HUES48 (cell line): ENCODE results near the gene GBX2.

Source experiments
- H3K27ac ChIP-seq: one replicate; pipeline ENCODE4 v1.7.0; 2013; ENCODE audit warnings: low read depth, low read length, inconsistent platforms
- H3K27me3 ChIP-seq: 2 replicates; pipeline ENCODE4 v1.6.1; 2013; ENCODE audit warnings: mild to moderate bottlenecking, low read length; ENCODE audit not compliant: control insufficient read depth, insufficient read depth
- H3K36me3 ChIP-seq: 2 replicates; pipeline ENCODE4 v1.6.1; 2013; ENCODE audit warnings: low read length; ENCODE audit not compliant: control insufficient read depth, insufficient read depth
- H3K4me1 ChIP-seq: 2 replicates; pipeline ENCODE4 v1.6.1; 2013; ENCODE audit warnings: mild to moderate bottlenecking, low read length; ENCODE audit not compliant: control insufficient read depth, insufficient read depth
- H3K4me3 ChIP-seq: 2 replicates; pipeline ENCODE4 v1.5.1; 2013; ENCODE audit warnings: mild to moderate bottlenecking, low read depth, low read length
- H3K9ac ChIP-seq: 2 replicates; pipeline ENCODE4 v1.6.1; 2013; ENCODE audit warnings: mild to moderate bottlenecking, low read depth, low read length, moderate library complexity
- H3K9me3 ChIP-seq: 2 replicates; pipeline ENCODE4 v1.6.1; 2013; ENCODE audit warnings: low read length; ENCODE audit not compliant: control insufficient read depth, insufficient read depth

The GBX2 gene

DNA sequence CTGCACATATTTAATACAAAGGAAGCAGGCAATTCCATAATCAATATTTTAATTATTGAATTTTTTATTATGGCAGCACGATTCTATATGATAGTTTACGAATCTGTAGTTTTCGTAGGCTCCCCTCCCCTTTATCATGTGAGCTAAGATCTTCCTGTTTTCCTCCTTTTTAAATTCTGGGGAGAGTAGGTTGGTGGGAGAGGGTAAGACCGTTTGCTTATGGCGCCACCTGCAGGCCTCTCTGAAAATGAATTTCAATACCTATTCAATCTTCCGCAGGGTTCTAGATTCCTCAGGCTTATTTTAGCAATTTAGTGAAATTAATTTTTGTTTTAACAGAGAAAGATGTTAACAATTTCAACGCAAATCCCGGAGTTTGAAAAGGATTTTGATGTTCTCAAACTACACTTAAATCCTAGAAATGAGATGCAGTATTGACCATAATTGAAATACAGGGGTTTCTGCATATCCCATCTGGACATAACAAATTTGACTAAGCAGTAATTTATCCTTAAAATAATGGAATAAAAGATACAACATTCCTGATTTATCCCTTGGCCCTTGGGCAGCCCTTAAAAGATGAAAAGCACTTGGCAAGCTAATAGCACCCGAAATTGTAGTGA is 12.8 kb upstream of the GBX2 start:
- H3K27ac ChIP-seq, result no peak overlapping the region
- H3K9me3 ChIP-seq, result no peaks in the 10 kb centered on the region
- H3K4me1 ChIP-seq, result peaks cover 12% of the 10 kb centered on the region
- no peak overlapping the region; the same call in 1 of the 2 replicates for H3K4me3 ChIP-seq
- H3K27me3 ChIP-seq, result peaks cover 46% of the 10 kb centered on the region
- H3K9ac ChIP-seq, result no peak overlapping the region
- H3K36me3 ChIP-seq, result no peaks in the 10 kb centered on the region

DNA sequence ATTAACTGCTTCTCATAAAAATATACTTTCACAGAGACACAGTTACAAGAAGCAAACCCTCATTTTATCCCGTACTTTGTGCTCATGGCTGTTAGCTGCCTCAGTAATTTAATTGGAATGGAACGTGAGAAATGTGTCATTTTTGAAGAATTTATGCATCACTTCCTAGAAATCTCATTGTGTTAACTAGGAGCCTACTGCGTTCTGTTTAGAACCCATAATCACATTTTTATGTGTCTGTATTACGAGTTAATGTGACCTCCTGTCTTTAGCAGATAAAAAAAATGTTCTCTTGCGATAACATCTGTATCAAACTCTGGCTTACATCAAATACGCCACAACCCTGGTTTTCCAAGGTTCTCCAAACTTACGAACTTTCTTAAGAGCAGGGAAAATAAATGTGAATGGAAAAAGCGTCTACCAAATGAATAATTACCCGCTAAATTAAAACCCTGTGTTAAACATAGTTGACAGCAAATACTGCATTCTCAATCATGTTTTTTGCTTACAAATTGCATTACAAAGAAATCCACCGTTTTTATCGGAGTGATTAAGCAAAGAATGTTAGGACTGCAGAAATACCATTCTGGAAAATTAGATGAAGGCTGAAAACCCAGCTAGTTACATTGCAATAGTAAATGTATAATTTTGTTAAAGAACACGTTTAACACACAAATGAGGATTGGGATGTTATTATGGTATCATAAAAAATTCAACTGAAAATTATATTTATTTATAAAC is 12.1 kb upstream of the GBX2 start:
- H3K27ac ChIP-seq, result peak overlapping the region; percentile 23
- H3K4me1 ChIP-seq, result peaks cover 12% of the 10 kb centered on the region
- no peaks in the 10 kb centered on the region for H3K9me3 ChIP-seq
- peaks cover 53% of the 10 kb centered on the region for H3K27me3 ChIP-seq
- no peak overlapping the region for H3K9ac ChIP-seq
- H3K4me3 ChIP-seq, result no peak overlapping the region; the same call in 1 of the 2 replicates
- no peaks in the 10 kb centered on the region for H3K36me3 ChIP-seq

DNA sequence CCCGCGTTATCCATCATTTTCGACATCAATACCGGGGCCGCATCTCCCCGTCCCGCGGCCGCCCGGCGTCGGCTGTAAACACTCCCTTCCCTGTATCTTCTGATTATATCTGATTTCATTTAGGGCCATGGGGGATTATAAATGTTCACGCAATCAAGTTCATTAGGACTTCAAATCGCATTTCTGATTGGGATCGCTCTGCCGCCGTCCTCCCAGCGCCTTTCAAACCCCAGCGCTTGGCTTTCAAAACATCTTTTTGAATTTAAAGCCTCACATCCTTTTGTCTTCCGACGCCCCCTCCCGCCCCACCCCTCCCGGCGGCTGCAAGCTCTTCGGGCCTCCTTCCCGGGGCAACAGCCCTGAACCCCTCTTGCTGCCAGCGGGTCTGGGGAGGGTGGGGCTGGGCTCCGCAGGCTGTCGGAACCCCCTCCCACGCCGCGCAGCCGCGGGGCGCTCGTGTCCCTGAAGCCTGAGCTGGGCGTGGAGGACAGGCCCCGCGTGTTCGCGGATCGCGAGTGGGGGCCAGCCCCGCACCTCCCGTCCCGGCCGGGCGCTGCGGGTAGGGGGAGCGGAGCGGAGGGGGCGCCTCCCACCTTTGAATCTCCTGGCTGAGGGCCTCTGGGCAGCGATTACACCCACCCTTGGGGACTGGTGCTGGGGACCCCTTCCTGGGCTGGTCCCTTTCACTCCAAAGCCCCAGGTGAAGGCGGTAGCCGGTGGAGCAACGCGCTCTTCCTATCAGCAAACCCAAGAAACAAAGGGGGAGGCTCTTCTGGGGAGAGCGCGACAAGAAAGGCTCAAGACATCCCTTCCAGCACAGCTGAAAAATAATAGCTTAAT is 11.3 kb upstream of the GBX2 start:
- Histone ChIP-seq H3K27ac (peak overlapping the region; percentile 23), H3K9ac (no peak overlapping the region), H3K9me3 (no peaks in the 10 kb centered on the region), H3K4me1 (peaks cover 20% of the 10 kb centered on the region), H3K4me3 (peak overlapping the region; percentile 59), H3K36me3 (no peaks in the 10 kb centered on the region), H3K27me3 (peaks cover 61% of the 10 kb centered on the region)

DNA sequence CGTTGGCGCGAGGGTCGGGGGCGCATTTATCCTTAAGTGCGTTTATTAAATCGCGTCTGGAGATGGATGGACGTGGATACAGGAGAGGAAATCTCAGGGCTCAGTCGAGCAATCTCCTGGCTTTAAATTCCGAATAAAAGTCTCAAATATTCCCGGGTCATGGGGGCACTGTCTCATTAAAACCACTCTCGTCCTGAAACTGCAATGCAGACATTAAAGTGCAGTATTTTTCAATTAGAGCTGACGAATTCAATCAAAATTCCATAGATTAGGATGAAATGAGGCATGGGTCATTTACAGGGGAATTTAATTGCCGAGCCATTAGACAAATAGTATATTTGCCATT is 10.7 kb upstream of the GBX2 start:
- no peak overlapping the region for H3K27ac ChIP-seq

GRCh38 chr2:236177967-236178889 is 10.0 kb upstream of the GBX2 start:
- Histone ChIP-seq H3K27me3 (peaks cover 73% of the 10 kb centered on the region), H3K4me3 (peak overlapping the region; percentile 59), H3K27ac (no peak overlapping the region), H3K9ac (no peak overlapping the region), H3K4me1 (peaks cover 30% of the 10 kb centered on the region), H3K9me3 (no peaks in the 10 kb centered on the region), H3K36me3 (no peaks in the 10 kb centered on the region)

More for the DNA sequence above, 10.7 kb upstream of the GBX2 start:
- Histone ChIP-seq H3K4me1 (peaks cover 26% of the 10 kb centered on the region), H3K27me3 (peaks cover 67% of the 10 kb centered on the region), H3K9me3 (no peaks in the 10 kb centered on the region), H3K36me3 (no peaks in the 10 kb centered on the region), H3K4me3 (peak overlapping the region; percentile 59), H3K9ac (no peak overlapping the region)

DNA sequence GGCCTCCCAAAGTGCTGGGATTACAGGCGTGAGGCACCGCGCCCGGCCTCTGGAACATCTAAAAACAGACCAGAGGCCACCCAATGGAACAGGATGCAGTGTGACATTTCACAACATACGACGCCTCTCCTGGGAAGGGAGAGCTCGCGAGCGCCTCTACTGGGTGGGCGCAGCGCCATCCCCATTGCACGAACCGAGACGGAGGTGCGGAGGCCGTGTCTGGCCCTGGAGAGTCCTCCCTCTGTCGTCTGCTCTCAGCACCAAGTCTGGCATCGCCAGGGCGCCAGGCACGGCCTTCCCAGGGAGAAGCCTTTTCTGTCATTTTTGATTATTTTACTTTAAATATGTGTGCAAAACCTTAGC is 9.4 kb upstream of the GBX2 start:
- Histone ChIP-seq H3K4me1 (peaks cover 32% of the 10 kb centered on the region), H3K27ac (no peak overlapping the region), H3K36me3 (no peaks in the 10 kb centered on the region), H3K4me3 (peak overlapping the region; percentile 59; the same call in 1 of the 2 replicates), H3K9me3 (no peaks in the 10 kb centered on the region), H3K27me3 (peaks cover 79% of the 10 kb centered on the region), H3K9ac (no peak overlapping the region)

- Histone ChIP-seq H3K27me3 (peaks cover 86% of the 10 kb centered on the region), H3K36me3 (no peaks in the 10 kb centered on the region), H3K9ac (no peak overlapping the region), H3K4me1 (peaks cover 38% of the 10 kb centered on the region), H3K27ac (no peak overlapping the region), H3K4me3 (no peak overlapping the region), H3K9me3 (no peaks in the 10 kb centered on the region)
These were observed 8.8 kb upstream of the GBX2 start for GRCh38 chr2:236176951-236177350.

- Histone ChIP-seq H3K9me3 (no peaks in the 10 kb centered on the region), H3K4me1 (peaks cover 42% of the 10 kb centered on the region), H3K27me3 (peaks cover 91% of the 10 kb centered on the region), H3K27ac (no peak overlapping the region), H3K9ac (no peak overlapping the region), H3K4me3 (no peak overlapping the region), H3K36me3 (no peaks in the 10 kb centered on the region)
These were observed 8.2 kb upstream of the GBX2 start for GRCh38 chr2:236176417-236176816.

DNA sequence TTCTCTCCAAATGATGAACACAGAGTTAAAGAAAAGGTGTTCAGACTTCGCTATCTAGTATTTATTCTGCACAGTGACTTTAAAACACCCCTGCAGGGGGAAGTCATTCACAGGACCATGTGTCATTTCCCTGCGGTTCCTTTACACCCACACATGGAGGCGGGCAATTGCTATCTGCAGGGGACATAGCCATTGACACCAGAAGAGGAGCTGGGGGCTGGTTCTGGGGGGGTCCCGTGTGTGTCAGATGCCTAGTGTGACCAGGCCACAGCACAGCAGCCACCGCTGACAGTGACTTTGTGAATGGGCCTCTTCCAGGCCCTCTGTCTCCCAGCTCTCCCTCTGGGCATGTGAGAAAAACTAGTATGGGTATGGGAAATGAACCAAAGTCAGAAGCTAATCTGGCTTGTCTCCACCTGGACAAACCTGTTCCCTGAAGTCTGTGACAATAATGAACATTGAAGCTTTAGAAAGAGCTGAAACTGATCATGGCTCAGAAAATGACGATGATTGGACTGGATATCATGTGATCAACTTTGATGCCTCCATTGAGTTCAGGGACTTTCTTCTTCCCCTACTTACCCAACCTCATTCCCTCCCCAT is 7.5 kb upstream of the GBX2 start:
- no peak overlapping the region for H3K4me3 ChIP-seq
- H3K27me3 ChIP-seq, result peaks cover 98% of the 10 kb centered on the region
- H3K27ac ChIP-seq, result no peak overlapping the region
- peaks cover 48% of the 10 kb centered on the region for H3K4me1 ChIP-seq
- no peaks in the 10 kb centered on the region for H3K9me3 ChIP-seq
- H3K36me3 ChIP-seq, result no peaks in the 10 kb centered on the region
- no peak overlapping the region for H3K9ac ChIP-seq
